HEK293T (cell line): Measurements from ENCODE around the gene ORC3.
A peak's percentile ranks its signal among the peaks of the same experiment; 100 is the strongest.

Experiments used
- CTCF ChIA-PET: fragments of 350-600 bp; formaldehyde crosslinking; extraction: SDS; loops from one replicate; lab custom pipeline; 2021; ENCODE audit warnings: antibody characterized with exemption, inconsistent platforms; lab: Yijun Ruan, JAX
- POLR2A ChIA-PET: fragments of 350-600 bp; formaldehyde crosslinking; extraction: SDS; loops from one replicate; lab custom pipeline; 2020; ENCODE audit warnings: antibody characterized with exemption, inconsistent platforms; lab: Yijun Ruan, JAX
- DNase-seq: peaks from one replicate; pipeline ENCODE4 v3.0.0; 2012; ENCODE audit warnings: mixed read lengths; ENCODE audit errors: extremely low spot score
- ARNT ChIP-seq: fragments of 450-650 bp; IDR thresholded peaks from 2 replicates; pipeline ENCODE4 v1.6.1; 2017; ENCODE audit warnings: mild to moderate bottlenecking
- BHLHE40 ChIP-seq: fragments of 450-650 bp; IDR thresholded peaks from 2 replicates; pipeline ENCODE4 v1.6.1; 2016; ENCODE audit warnings: mild to moderate bottlenecking, moderate library complexity, borderline replicate concordance
- CTBP1 ChIP-seq: fragments of 450-650 bp; IDR thresholded peaks from 2 replicates; pipeline ENCODE4 v1.6.1; 2016; ENCODE audit warnings: borderline replicate concordance
- ELF4 ChIP-seq: fragments of 450-650 bp; IDR thresholded peaks from 2 replicates; pipeline ENCODE4 v1.6.1; 2017; ENCODE audit warnings: antibody characterized with exemption
- FOXA1 ChIP-seq: fragments of 450-650 bp; IDR thresholded peaks from 2 replicates; pipeline ENCODE4 v1.6.1; 2016; ENCODE audit warnings: mild to moderate bottlenecking
- FOXK2 ChIP-seq: fragments of 450-650 bp; IDR thresholded peaks from 2 replicates; pipeline ENCODE4 v1.6.1; 2016; ENCODE audit warnings: mild to moderate bottlenecking
- FOXM1 ChIP-seq: fragments of 450-650 bp; IDR thresholded peaks from 2 replicates; pipeline ENCODE4 v1.6.1; 2017; ENCODE audit warnings: mild to moderate bottlenecking, borderline replicate concordance
- HDGF ChIP-seq: fragments of 450-650 bp; IDR thresholded peaks from 2 replicates; pipeline ENCODE4 v1.6.1; 2017; ENCODE audit warnings: antibody characterized with exemption, borderline replicate concordance
- L3MBTL2 ChIP-seq: fragments of 450-650 bp; conservative IDR thresholded peaks from 2 replicates; pipeline ENCODE4 v1.6.1; 2016; ENCODE audit warnings: mild to moderate bottlenecking
- LEF1 ChIP-seq: fragments of 450-650 bp; IDR thresholded peaks from 2 replicates; pipeline ENCODE4 v1.6.1; 2017; ENCODE audit warnings: mild to moderate bottlenecking, borderline replicate concordance
- NFRKB ChIP-seq: fragments of 450-650 bp; IDR thresholded peaks from 2 replicates; pipeline ENCODE4 v1.6.1; 2016; ENCODE audit warnings: mild to moderate bottlenecking, moderate library complexity
- SP1 ChIP-seq: fragments of 450-650 bp; IDR thresholded peaks from 2 replicates; pipeline ENCODE4 v1.6.1; 2017
- SUZ12 ChIP-seq: fragments of 450-650 bp; IDR thresholded peaks from 2 replicates; pipeline ENCODE4 v1.6.1; 2016; ENCODE audit warnings: mild to moderate bottlenecking
- TARDBP ChIP-seq: fragments of 450-650 bp; IDR thresholded peaks from 2 replicates; pipeline ENCODE4 v1.6.1; 2016
- ZNF384 ChIP-seq: fragments of 450-650 bp; IDR thresholded peaks from 2 replicates; pipeline ENCODE4 v1.6.1; 2016
- TF ChIP-seq, protein P1 (sequence below): fragments of 450-650 bp; IDR thresholded peaks from 2 replicates; pipeline ENCODE4 v1.6.1; 2016

ORC3 gene

DNA sequence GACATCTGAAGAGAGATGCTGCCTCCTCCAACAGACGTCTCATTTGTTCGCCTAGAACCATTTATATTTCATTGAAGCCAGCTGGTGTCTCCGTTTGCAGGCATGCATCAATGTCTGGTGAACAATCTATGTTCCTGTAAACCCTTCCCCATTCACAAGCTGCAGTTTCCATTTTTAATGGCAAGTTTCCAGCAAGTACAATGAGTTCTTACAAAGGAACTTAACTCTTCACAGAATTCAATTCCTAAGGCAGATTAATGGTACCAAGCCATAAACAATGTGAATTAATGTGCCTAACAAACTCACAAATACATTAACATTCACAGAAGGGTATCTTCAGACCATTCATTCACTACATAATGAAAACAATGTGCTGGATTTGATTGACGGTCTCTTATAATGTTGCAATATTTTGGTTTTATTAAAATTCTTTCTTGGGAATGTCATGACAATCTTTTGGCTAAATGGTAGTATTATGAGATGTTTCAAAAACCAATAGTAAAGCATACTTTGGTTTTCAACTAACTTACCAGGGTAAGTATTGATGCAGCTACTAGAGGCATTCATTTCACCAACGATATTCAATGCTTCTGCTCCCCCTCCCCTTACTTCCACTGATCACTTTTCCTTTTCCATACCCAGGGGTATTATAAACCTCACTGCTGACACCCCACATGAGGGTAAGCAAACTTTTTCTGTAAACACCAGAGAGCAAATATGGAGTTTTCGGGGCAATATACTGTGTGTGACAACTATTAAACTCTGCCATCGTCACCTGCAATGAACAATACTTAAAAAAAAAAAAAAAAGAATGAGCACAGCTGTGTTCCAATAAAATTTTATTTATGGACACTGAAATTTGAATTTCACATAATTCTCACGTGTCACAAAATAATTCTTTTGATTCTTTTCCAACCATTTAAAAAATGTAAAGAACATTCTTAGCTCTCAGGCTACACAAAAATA lies 107.9 kb downstream of the ORC3 start:
- DNase-seq: no peak
- TF ChIP-seq FOXM1: no peak
- TF ChIP-seq TARDBP: no peak
- TF ChIP-seq NFRKB: no peak
- TF ChIP-seq, protein P1, sequence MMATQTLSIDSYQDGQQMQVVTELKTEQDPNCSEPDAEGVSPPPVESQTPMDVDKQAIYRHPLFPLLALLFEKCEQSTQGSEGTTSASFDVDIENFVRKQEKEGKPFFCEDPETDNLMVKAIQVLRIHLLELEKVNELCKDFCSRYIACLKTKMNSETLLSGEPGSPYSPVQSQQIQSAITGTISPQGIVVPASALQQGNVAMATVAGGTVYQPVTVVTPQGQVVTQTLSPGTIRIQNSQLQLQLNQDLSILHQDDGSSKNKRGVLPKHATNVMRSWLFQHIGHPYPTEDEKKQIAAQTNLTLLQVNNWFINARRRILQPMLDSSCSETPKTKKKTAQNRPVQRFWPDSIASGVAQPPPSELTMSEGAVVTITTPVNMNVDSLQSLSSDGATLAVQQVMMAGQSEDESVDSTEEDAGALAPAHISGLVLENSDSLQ: peak; percentile 77
- no peak for TF ChIP-seq HDGF
- TF ChIP-seq L3MBTL2: no peak
- TF ChIP-seq FOXK2: no peak
- no peak for TF ChIP-seq LEF1
- TF ChIP-seq ELF4: no peak
- no peak for TF ChIP-seq BHLHE40
- TF ChIP-seq ZNF384: peak; percentile 79
- TF ChIP-seq SP1: no peak
- ChIA-PET CTCF (interaction anchor here (0.6 to 1.2 kb wide), 3 partner anchors 305 to 1846 kb away, joined by 3 to 5 read pairs (median 4); no protein-coding TSS in a partner anchor), POLR2A (interaction anchor here (0.5 to 1.7 kb wide), 2 partner anchors 10 to 424 kb away, joined by 3 to 4 read pairs; no protein-coding TSS in a partner anchor)

DNA sequence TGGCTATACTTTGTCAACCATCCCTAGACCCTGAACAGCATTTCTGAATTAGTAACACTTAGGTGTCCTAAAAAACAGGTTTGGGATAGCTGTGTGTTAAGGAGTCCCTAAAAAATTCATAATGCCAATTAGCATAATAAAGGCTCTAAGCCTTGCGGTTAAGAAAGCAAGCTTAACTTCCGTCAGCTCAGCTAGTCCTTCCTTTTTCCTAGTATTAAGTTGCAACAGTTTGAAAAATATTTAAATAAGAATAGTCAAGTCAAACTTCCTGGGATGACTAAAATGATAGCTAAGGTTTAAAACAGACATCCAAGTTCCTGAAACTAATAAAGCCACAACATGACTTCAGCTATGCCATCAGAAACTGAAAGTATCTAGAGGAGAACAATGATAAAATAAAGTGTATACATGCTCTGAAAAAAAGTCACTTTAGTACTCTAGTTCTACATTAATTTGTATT lies 108.6 kb downstream of the ORC3 start:
- ChIA-PET CTCF (interaction anchor here (0.6 to 1.9 kb wide), 3 partner anchors 11 to 1195 kb away, joined by 3 to 5 read pairs (median 5); no protein-coding TSS in a partner anchor), POLR2A (interaction anchor here (0.5 to 1.7 kb wide), 3 partner anchors 11 to 423 kb away, joined by 3 to 4 read pairs (median 3); no protein-coding TSS in a partner anchor)
- TF ChIP-seq SP1 (no peak), SUZ12 (no peak), NFRKB (no peak), ELF4 (no peak), CTBP1 (no peak), LEF1 (no peak), L3MBTL2 (no peak), FOXA1 (no peak), HDGF (no peak), ARNT (no peak), FOXM1 (no peak)
- TF ChIP-seq, protein P1: no peak
- no peak for DNase-seq

GRCh38 chr6:87699576-87699975 lies 109.6 kb downstream of the ORC3 start:
- CTCF ChIA-PET: interaction anchor here (1.9 kb wide), 1 partner anchor 12 kb away, joined by 5 read pairs; no protein-coding TSS in a partner anchor

GRCh38 chr6:87700397-87701343 lies 110.7 kb downstream of the ORC3 start:
- peak; percentile 53 for DNase-seq
- CTCF ChIA-PET: interaction anchor here (1.9 kb wide), 1 partner anchor 13 kb away, joined by 5 read pairs; no protein-coding TSS in a partner anchor
- POLR2A ChIA-PET: interaction anchor here (1.1 to 1.5 kb wide), 3 partner anchors 21 to 131 kb away, joined by 3 to 4 read pairs (median 3); partner anchors contain the start of genes ORC3 and RARS2
- no peak for TF ChIP-seq SP1
- no peak for TF ChIP-seq LEF1
- no peak for TF ChIP-seq L3MBTL2
- no peak for TF ChIP-seq TARDBP
- TF ChIP-seq, protein P1: peak; percentile 95
- no peak for TF ChIP-seq FOXM1

More at GRCh38 chr6:87699576-87699975, 109.6 kb downstream of the ORC3 start:
- TF ChIP-seq SUZ12 (no peak), BHLHE40 (no peak), CTBP1 (no peak), HDGF (no peak), L3MBTL2 (no peak), ARNT (no peak)
- TF ChIP-seq, protein P1: no peak
- POLR2A ChIA-PET: interaction anchor here (0.7 to 1.6 kb wide), 3 partner anchors 110 to 291 kb away, joined by 3 read pairs; partner anchors contain the start of genes ORC3 and RARS2
- DNase-seq: no peak

- no peak for TF ChIP-seq BHLHE40
- no peak for TF ChIP-seq HDGF
- no peak for TF ChIP-seq L3MBTL2
- TF ChIP-seq CTBP1: no peak
- TF ChIP-seq FOXK2: no peak
- TF ChIP-seq ELF4: no peak
- TF ChIP-seq TARDBP: no peak
- no peak for TF ChIP-seq SUZ12
- no peak for TF ChIP-seq FOXM1
- no peak for TF ChIP-seq ARNT
- no peak for TF ChIP-seq FOXA1
- TF ChIP-seq SP1: no peak
- no peak for TF ChIP-seq ZNF384
- TF ChIP-seq, protein P1: no peak
- ChIA-PET CTCF (no interaction called here), POLR2A (interaction anchor here (1.1 to 1.8 kb wide), 15 partner anchors 8 to 229 kb away, joined by 3 to 8 read pairs (median 4); partner anchors contain the start of gene SLC35A1)
- no peak for DNase-seq
Observed at GRCh38 chr6:87701344-87701675, 111.4 kb downstream of the ORC3 start.
